Upper lobe of left lung (tissue), 6 donors: Measurements from ENCODE around the gene RHBDF1. TPM values are rescaled to one million over a fixed set of nuclear protein-coding genes. Genes with fewer than 3 reads are reported as not detected.
"Not testable (repeated sequence)": the region's sequence is repeated elsewhere in the genome, so short reads cannot be mapped to it uniquely, and the experiment has no call there.

Experiments used
- ATAC-seq, 2 donors: fragments of 200-7000 bp; cut with Tn5 transposase; one replicate each; pipeline ENCODE4 v1.9.1; 2022; ENCODE audit warnings: mild to moderate bottlenecking in 2 of 2, moderate library complexity in 2 of 2; ENCODE audit not compliant: low FRiP score in 2 of 2
- DNase-seq, 2 donors: peaks; one replicate each; pipeline ENCODE4 v3.0.0-alpha.2; 2019 to 2020
- H3K27ac ChIP-seq, 4 donors: fragments of 200-600 bp; sonication (generic); one replicate each; pipeline ENCODE4 v1.5.1; 2016 to 2019
- H3K27me3 ChIP-seq, 4 donors: fragments of 200-600 bp; sonication (generic); one replicate each; pipeline ENCODE4 v1.5.1; 2017 to 2019
- H3K36me3 ChIP-seq, 4 donors: fragments of 200-600 bp; sonication (generic); one replicate each; pipeline ENCODE4 v1.5.1; 2016 to 2019
- H3K4me1 ChIP-seq, 4 donors: fragments of 200-600 bp; sonication (generic); one replicate each; pipeline ENCODE4 v1.5.1; 2018 to 2019
- H3K4me3 ChIP-seq, 4 donors: fragments of 200-600 bp; sonication (generic); one replicate each; pipeline ENCODE4 v1.5.1; 2017 to 2019; ENCODE audit warnings: mild to moderate bottlenecking in 2 of 4, moderate library complexity in 1 of 4
- H3K9me3 ChIP-seq, 4 donors: fragments of 200-600 bp; sonication (generic); one replicate each; pipeline ENCODE4 v1.5.1; 2018 to 2019
- CTCF ChIP-seq, 6 experiments: fragments of 450-650 bp in 4 of 6; fragments of 200-600 bp in 2 of 6; sonication (generic) in 2 of 6; IDR thresholded peaks; one replicate each; pipeline ENCODE4 v1.5.1; 2016 to 2019; ENCODE audit warnings: antibody characterized with exemption in 6 of 6
- EP300 ChIP-seq, 4 donors: sonication (generic); formaldehyde crosslinking; IDR thresholded peaks; one replicate each; pipeline ENCODE4 v1.5.1; 2017; ENCODE audit warnings: antibody characterized with exemption in 4 of 4, control low read depth in 2 of 4
- POLR2A ChIP-seq, 4 donors: fragments of 450-650 bp; IDR thresholded peaks; one replicate each; pipeline ENCODE4 v1.5.1; 2016 to 2017; ENCODE audit warnings: antibody characterized with exemption in 4 of 4, mild to moderate bottlenecking in 2 of 4
- POLR2AphosphoS5 ChIP-seq, 2 donors: sonication (generic); formaldehyde crosslinking; IDR thresholded peaks; one replicate each; pipeline ENCODE4 v1.5.1; 2017; ENCODE audit warnings: antibody characterized with exemption in 2 of 2
- WGBS, 2 donors: methylation state at CpG; one replicate each; pipeline ENCODE4 v1.1.5; 2017 to 2018; 5-methylcytosine and 5-hydroxymethylcytosine counted together
- small RNA-seq, 4 donors: library from RNA; depleted of rRNA; stranded (forward); fragments of <200 nt; gene quantifications; one replicate each; pipeline ENCODE3, GENCODE V24; 2016
- total RNA-seq, 6 donors: library from RNA; depleted of rRNA in 4 of 6; stranded (reverse); fragments of >200 nt in 4 of 6; gene quantifications; one replicate each; pipeline versions ENCODE4 v1.1.0 to v1.2.1, GENCODE V29; 2016 to 2021
- donor health status: DM: no; HTN: no; CAD: no; lungs with moderate emphysema.
- donor health status: DM: no; HTN: yes; CAD: no; lungs with severe emphysema.

The RHBDF1 gene
- total RNA-seq, 6 donors from 2014 or later: 24.4 to 110 (median 46.3) TPM

GRCh38 chr16:10772-11171 is 61.7 kb downstream of the RHBDF1 start:
- not testable (repeated sequence) for H3K27ac ChIP-seq, ATAC-seq, H3K4me1 ChIP-seq, H3K36me3 ChIP-seq, H3K9me3 ChIP-seq, H3K27me3 ChIP-seq, H3K4me3 ChIP-seq
- peak; percentile 95 to 99 for DNase-seq
- TF ChIP-seq CTCF (IDR thresholded peaks at IDR 0.05): peak in 5 of 6 experiments; percentile 35 to 61 (median 50)
- 9% methylated on average over 7 of the region's 27 CpGs; no CpG with 5 or more reads in 1 of the 2 donors for WGBS, 2 donors

GRCh38 chr16:9903-10665 is 62.3 kb downstream of the RHBDF1 start:
- Histone ChIP-seq H3K4me3 (no peak overlapping the region), H3K36me3 (no peaks in the 10 kb centered on the region), H3K27me3 (no peaks in the 10 kb centered on the region), H3K9me3 (peaks cover 0 to 7% (median 0%) of the 10 kb centered on the region in 4 donors), H3K27ac (no peak overlapping the region), H3K4me1 (no peaks in the 10 kb centered on the region)
- no peak for TF ChIP-seq POLR2AphosphoS5 (IDR thresholded peaks at IDR 0.05)
- no peak for TF ChIP-seq EP300 (IDR thresholded peaks at IDR 0.05)
- TF ChIP-seq POLR2A (IDR thresholded peaks at IDR 0.05): no peak
- no peak for TF ChIP-seq CTCF (IDR thresholded peaks at IDR 0.05)
- 80 to 88% methylated on average over 3 to 48 of the region's 48 CpGs for WGBS, 2 donors
- ATAC-seq: peak in 1 of 2 donors; percentile 81
- DNase-seq: peak in 1 of 2 donors; percentile 80

Small RNAs within 50 kb of the gene (small RNA-seq; reads per million reads assigned to genes)
- gene MIR6859-4 (0 reads per million in 4 donors), gene Z69720.2 (0 reads per million in 4 donors)

Other genes with a start within 250 kb of the RHBDF1 start
- gene POLR3K, start 19.0 kb downstream of the RHBDF1 start, total RNA-seq: 10 to 100 TPM in 2 of 6 donors, 1 to 10 TPM in 4; 4.2 to 15.7 (median 6.6) TPM
- gene SNRNP25, start 18.8 kb downstream of the RHBDF1 start, total RNA-seq: 10 to 100 TPM in 5 of 6 donors, 1 to 10 TPM in 1; 6.9 to 26.2 (median 16.0) TPM
- 10 to 100 TPM; 52.6 to 99.0 (median 71.7) TPM for gene MPG, start 5.6 kb upstream of the RHBDF1 start, total RNA-seq
- gene NPRL3, start 66.0 kb upstream of the RHBDF1 start, total RNA-seq: 10 to 100 TPM; 22.6 to 70.2 (median 29.7) TPM
- 1 to 10 TPM in 2 of 6 donors, not detected in 4; 1.1 to 1.2 TPM for gene HBZ, start 80.0 kb upstream of the RHBDF1 start, total RNA-seq
- 1 to 10 TPM in 1 of 6 donors, not detected in 5; 1.7 TPM for gene HBM, start 93.3 kb upstream of the RHBDF1 start, total RNA-seq
- gene HBA2, start 100.2 kb upstream of the RHBDF1 start, total RNA-seq: 1,000 to 10,000 TPM in 1 of 6 donors, 100 to 1,000 TPM in 3, 10 to 100 TPM in 2; 40.1 to 1,032 (median 301) TPM
- 100 to 1,000 TPM in 3 of 6 donors, 10 to 100 TPM in 2, not detected in 1; 52.7 to 591 (median 286) TPM for gene HBA1, start 104.0 kb upstream of the RHBDF1 start, total RNA-seq
- gene HBQ1, start 107.8 kb upstream of the RHBDF1 start, total RNA-seq: not detected
- 100 to 1,000 TPM in 3 of 6 donors, 10 to 100 TPM in 3; 57.9 to 394 (median 108) TPM for gene LUC7L, start 156.8 kb upstream of the RHBDF1 start, total RNA-seq
- 10 to 100 TPM; 55.4 to 92.7 (median 66.0) TPM for gene FAM234A, start 162.2 kb upstream of the RHBDF1 start, total RNA-seq
- gene RGS11, start 203.3 kb upstream of the RHBDF1 start, total RNA-seq: 10 to 100 TPM in 2 of 6 donors, 1 to 10 TPM in 4; 1.9 to 16.8 (median 5.5) TPM
- under 1 TPM in 1 of 6 donors, not detected in 5; 0.91 TPM for gene ARHGDIG, start 208.0 kb upstream of the RHBDF1 start, total RNA-seq
- under 1 TPM in 2 of 6 donors, not detected in 4; 0.52 to 0.64 TPM for gene PDIA2, start 210.5 kb upstream of the RHBDF1 start, total RNA-seq